Right kidney (tissue), 9 donors: Measurements from ENCODE around the gene YWHAE.
"Not testable (repeated sequence)": the region's sequence is repeated elsewhere in the genome, so short reads cannot be mapped to it uniquely, and the experiment has no call there.

Source experiments
- DNase-seq: peaks from one replicate; pipeline ENCODE4 v3.0.0-alpha.2; 2016
- long read RNA-seq, 8 donors: transcript quantifications; one replicate each; lab custom pipeline, GENCODE V29; 2026

The YWHAE gene
- long read RNA-seq, donor 1, transcript YWHAE-208 (7 exons, 1,818 nt), result minor isoform, 20 of 550 reads
- long read RNA-seq, donor 1, transcript YWHAE-205 (2 exons, 465 nt), result minor isoform, 101 of 550 reads
- long read RNA-seq, donor 1, transcript YWHAE-201 (6 exons, 2,211 nt), result major isoform, 368 of 550 reads
- long read RNA-seq, donor 1, transcript YWHAE-204 (3 exons, 691 nt), result minor isoform, 11 of 550 reads
- long read RNA-seq, donor 1, partial matches to known transcripts, result 44 of 550 reads
- long read RNA-seq, donor 1, other reads (novel, unspliced or antisense), result 0 of 550 reads
- long read RNA-seq, donor 2, transcript YWHAE-208 (7 exons, 1,818 nt), result minor isoform, 6 of 283 reads
- long read RNA-seq, donor 2, transcript YWHAE-204 (3 exons, 691 nt), result minor isoform, 7 of 283 reads
- long read RNA-seq, donor 2, transcript YWHAE-205 (2 exons, 465 nt), result minor isoform, 55 of 283 reads
- long read RNA-seq, donor 2, transcript YWHAE-201 (6 exons, 2,211 nt), result major isoform, 140 of 283 reads
- long read RNA-seq, donor 2, partial matches to known transcripts, result 71 of 283 reads
- long read RNA-seq, donor 2, other reads (novel, unspliced or antisense), result 0 of 283 reads
- long read RNA-seq, donor 3, transcript YWHAE-208 (7 exons, 1,818 nt), result minor isoform, 10 of 205 reads
- long read RNA-seq, donor 3, transcript YWHAE-204 (3 exons, 691 nt), result minor isoform, 5 of 205 reads
- long read RNA-seq, donor 3, transcript YWHAE-201 (6 exons, 2,211 nt), result major isoform, 118 of 205 reads
- long read RNA-seq, donor 3, transcript YWHAE-205 (2 exons, 465 nt), result minor isoform, 36 of 205 reads
- long read RNA-seq, donor 3, partial matches to known transcripts, result 32 of 205 reads
- long read RNA-seq, donor 3, other reads (novel, unspliced or antisense), result 0 of 205 reads
- long read RNA-seq, donor 4, transcript YWHAE-201 (6 exons, 2,211 nt), result major isoform, 199 of 378 reads
- long read RNA-seq, donor 4, transcript YWHAE-205 (2 exons, 465 nt), result minor isoform, 101 of 378 reads
- long read RNA-seq, donor 4, transcript YWHAE-204 (3 exons, 691 nt), result minor isoform, 15 of 378 reads
- long read RNA-seq, donor 4, transcript YWHAE-208 (7 exons, 1,818 nt), result minor isoform, 9 of 378 reads
- long read RNA-seq, donor 4, partial matches to known transcripts, result 50 of 378 reads
- long read RNA-seq, donor 4, other reads (novel, unspliced or antisense), result 0 of 378 reads
- long read RNA-seq, donor 5, transcript YWHAE-204 (3 exons, 691 nt), result minor isoform, 8 of 393 reads
- long read RNA-seq, donor 5, transcript YWHAE-205 (2 exons, 465 nt), result minor isoform, 50 of 393 reads
- long read RNA-seq, donor 5, transcript YWHAE-201 (6 exons, 2,211 nt), result major isoform, 267 of 393 reads
- long read RNA-seq, donor 5, transcript YWHAE-208 (7 exons, 1,818 nt), result minor isoform, 13 of 393 reads
- long read RNA-seq, donor 5, partial matches to known transcripts, result 48 of 393 reads
- long read RNA-seq, donor 5, other reads (novel, unspliced or antisense), result 0 of 393 reads
- long read RNA-seq, donor 6, transcript YWHAE-205 (2 exons, 465 nt), result minor isoform, 73 of 370 reads
- long read RNA-seq, donor 6, transcript YWHAE-201 (6 exons, 2,211 nt), result major isoform, 149 of 370 reads
- long read RNA-seq, donor 6, transcript YWHAE-208 (7 exons, 1,818 nt), result minor isoform, 12 of 370 reads
- long read RNA-seq, donor 6, transcript YWHAE-204 (3 exons, 691 nt), result minor isoform, 11 of 370 reads
- long read RNA-seq, donor 6, partial matches to known transcripts, result 122 of 370 reads
- long read RNA-seq, donor 6, other reads (novel, unspliced or antisense), result 0 of 370 reads
- long read RNA-seq, donor 7, result 0 reads
- long read RNA-seq, donor 8, transcript YWHAE-205 (2 exons, 465 nt), result minor isoform, 55 of 397 reads
- long read RNA-seq, donor 8, transcript YWHAE-201 (6 exons, 2,211 nt), result major isoform, 233 of 397 reads
- long read RNA-seq, donor 8, transcript YWHAE-208 (7 exons, 1,818 nt), result minor isoform, 15 of 397 reads
- long read RNA-seq, donor 8, transcript YWHAE-213 (1 exons, 1,374 nt), result minor isoform, 11 of 397 reads
- long read RNA-seq, donor 8, partial matches to known transcripts, result 74 of 397 reads
- long read RNA-seq, donor 8, other reads (novel, unspliced or antisense), result 0 of 397 reads

DNA sequence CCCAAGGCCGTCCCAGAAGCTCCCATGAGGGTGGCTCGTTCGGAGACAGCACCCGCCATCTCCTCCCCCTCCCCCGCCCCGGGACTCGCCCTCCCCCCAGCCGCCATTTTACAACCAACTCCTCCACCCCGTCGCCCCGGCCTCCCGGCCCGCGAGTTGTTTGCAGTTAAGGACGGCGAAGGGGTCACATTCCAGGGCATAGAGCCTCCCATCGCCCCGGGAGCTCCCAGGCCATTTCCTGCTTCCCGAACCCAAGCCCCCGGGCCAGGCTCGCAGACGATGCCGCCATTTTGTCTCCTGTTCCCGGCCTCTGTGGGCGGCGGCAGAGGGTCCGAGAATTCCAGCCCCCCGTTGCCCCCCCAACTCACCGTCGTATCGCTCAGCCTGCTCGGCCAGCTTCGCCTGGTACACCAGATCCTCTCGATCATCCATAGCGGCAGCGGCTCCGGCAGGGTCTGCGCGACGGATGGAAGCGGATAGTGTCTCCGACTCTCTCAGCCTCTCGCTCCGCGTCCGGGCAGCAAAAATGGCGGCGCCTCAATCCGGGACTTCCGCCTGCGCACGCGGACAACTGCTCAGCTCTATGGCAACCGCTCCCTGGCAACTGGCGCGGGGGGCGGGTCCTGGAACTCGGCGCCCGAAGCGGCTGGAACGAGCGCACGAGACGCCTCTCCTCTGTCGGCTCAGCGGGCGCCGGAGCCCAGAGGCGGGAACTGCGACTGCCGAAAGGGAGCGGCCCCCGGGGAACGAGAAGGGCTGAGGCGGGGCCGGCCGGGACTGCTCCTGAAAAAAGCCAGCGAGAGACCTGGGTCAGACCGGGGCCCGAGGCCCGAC is at the start of gene YWHAE:
Gene YWHAE, minus strand, starts transcription at position 544 of the 834 bp plus-strand sequence. Its CDS starts 112 bp downstream, at position 432.
- DNase-seq, result peak; percentile 100

DNA sequence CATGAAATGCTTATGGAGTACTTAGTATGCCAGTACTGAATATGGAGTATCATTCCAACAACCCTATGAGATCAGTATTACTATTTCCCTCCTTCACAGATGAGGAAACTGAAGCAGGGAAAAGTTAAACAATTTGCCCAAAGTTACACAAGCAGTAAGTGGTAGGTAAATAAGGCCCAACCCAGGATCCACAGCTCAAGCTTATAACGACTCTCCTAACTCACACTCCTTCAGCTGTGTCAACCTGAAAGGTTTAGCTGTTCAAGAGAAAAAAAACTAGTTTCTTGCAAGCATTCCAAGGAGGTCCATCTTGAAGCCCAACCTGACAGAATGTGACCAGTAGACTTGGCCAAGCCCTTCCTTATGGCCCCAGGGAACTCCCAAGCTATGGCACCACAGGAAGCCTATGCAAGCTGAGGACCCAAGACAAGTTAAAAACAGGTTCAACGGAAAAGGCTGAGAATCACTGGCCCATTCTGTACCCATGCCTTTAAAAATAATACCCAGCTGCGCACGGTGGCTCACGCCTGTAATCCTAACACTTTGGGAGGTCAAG is 49.5 kb upstream of the YWHAE start:
- DNase-seq, result no peak

DNA sequence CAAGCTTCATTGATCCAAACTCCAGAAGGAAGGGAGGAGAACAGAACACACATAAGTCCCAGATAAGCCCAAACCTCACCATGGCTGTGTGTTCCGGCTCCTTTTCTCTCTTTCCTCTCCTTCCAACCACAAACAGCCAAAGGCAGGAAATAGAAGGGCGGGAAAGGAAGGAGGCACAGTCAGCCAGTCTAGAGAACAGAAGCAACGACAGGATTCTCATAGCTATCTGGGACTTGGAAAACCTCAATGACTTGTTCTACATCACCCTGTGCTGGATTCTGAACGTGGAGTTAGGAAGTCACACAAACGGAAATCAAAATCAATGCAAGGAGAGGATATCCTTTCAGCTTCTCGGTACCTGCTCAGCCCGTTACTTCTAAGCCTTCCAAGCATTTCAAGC is 47.0 kb upstream of the YWHAE start:
- no peak for DNase-seq

DNA sequence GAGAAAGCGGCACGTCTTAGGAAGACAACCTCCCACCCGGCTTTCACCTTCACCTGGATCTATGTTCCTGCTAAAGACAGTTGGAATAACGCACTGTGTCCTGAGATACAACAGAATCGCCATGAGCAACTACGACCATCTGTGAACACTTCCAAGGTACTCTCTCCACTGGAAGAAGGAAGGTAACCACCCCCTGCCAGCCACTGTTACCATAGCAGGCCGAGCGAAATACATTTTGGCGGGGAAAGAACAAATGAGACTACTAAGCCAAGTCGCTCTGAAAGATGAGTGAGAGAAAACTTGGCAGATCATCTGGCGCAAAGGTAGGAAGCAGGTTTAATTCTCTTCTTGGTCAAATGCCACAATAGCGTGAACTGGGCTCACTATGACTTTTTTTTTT is 46.2 kb upstream of the YWHAE start:
- no peak for DNase-seq

DNA sequence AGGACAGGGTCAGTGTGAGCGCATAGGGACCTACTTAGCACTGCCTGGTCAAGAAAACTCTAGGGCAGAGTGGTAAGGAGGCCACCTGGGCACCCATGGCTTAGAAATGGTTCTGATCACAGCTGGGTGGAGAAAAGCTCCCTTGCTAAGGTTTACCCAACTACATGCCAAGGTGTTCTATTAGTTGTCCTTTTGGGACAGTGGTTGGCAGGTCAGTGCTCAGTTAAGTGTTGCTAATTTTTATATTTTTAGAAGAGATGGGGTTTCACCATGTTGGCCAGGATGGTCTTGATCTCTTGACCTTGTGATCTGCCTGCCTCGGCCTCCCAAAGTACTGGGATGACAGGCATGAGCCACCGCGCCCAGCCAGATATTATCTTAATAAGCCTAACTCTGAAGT is 45.7 kb upstream of the YWHAE start:
- not testable (repeated sequence) for DNase-seq

DNA sequence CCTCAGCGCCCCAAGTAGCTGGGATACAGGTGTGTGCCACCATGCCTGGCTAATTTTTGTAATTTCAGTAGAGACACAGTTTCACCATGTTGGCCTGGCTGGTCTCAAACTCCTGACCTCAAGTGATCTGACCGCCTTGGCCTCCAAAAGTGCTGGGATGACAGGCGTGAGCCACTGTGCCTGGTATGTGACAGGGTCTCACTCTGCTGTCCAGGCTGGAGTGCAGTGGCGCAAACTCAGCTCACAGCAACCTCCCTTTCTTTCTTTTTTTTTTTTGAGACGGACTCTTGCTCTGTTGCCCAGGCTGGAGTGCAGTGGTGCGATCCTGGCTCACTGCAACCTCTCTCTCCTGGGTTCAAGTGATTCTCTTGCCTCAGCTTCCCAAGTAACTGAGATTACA is 42.7 kb upstream of the YWHAE start:
- not testable (repeated sequence) for DNase-seq

DNA sequence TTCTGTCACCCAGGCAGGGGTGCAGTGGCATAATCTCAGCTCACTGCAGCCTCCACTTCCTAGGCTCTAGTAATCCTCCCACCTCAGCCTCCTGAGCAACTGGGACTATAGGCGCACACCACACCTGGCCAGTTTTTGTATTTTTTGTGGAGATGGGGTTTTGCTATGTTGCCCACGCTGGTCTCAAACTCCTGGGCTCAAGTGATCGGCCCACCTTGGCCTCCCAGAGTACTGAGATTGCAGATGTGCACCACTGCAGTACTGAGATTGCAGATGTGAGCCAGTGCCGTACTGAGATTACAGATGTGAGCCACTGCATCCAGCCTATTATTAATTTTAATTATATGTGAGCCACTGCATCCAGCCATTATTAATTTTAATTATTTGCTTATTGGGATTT is 42.2 kb upstream of the YWHAE start:
- no peak for DNase-seq

DNA sequence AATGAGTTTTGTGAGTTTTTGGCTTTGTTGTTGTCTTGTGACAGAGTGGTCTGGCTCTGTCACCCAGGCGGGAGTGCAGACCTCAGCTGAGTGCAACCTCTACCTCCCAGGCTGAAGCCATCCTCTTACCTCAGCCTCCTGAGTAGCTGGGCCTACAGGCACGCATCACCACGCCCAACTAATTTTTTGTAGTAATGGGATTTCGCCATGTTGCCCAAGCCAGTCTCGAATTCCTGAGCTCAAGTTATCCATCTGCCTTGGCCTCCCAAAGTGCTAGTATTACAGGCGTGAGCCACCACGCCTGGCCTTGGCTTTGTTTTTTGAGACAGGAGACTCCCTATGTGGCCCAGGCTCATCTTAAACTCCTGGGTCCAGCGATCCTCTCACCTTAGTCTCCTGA is 40.9 kb upstream of the YWHAE start:
- DNase-seq, result no peak

DNA sequence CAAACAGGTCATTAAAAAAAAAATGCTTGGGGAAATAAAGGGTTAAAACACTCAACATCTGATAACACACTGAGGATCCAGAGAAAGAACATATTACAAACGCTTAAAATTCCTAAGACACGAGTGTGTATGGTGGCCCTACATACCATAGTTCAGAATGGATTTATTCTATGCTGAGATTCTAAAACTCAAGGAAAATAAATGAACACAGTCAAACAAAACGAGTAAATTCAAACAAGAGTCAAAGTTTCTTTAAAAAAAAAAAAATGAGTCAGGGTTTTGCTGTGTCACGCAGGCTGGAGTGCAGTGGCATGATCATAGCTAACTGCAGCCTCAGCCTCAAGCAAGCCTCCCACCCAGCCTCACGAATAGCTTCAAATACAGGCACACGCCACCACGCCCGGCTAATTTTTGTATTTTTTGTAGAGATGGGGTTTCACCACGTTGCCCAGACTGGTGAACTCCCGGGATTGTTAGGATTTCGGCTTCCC is 38.6 kb upstream of the YWHAE start:
- no peak for DNase-seq

DNA sequence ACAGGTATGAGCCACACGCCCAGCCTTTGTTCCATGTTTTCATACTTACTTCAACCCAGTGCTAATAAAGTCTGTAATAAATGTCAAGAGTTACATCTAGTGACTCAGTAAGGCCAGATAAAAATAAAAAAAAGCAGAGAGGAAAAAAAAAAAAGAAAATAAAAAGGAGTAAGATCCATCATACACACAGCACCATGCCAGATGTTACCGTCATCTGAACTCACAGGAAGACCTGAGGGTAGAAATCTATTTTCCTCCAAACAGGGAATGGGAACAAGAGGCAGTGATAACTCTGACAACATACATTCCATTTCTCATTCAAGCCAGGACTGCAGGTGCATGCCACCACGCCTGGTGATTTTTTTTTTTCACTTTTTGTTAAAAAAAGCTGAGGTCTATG is 35.3 kb upstream of the YWHAE start:
- DNase-seq, result no peak

DNA sequence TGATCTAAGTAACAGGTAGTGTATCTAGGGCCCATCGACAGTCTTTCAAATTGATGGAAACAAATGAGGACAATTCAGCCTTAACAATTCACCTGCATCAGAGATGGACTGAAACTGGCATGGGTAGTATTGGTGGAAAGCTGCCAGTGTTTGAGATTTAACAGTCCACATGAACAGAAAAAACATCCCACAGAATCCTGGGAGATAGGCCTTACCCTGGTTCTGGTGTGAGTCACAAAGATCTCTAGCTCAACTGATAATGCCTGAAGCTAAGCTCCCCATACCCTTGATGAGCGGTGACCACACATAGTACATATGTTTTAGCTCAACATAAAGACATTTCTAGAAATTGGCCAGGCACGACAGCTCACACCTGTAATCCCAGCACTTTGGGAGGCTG is 34.1 kb upstream of the YWHAE start:
- DNase-seq, result no peak

DNA sequence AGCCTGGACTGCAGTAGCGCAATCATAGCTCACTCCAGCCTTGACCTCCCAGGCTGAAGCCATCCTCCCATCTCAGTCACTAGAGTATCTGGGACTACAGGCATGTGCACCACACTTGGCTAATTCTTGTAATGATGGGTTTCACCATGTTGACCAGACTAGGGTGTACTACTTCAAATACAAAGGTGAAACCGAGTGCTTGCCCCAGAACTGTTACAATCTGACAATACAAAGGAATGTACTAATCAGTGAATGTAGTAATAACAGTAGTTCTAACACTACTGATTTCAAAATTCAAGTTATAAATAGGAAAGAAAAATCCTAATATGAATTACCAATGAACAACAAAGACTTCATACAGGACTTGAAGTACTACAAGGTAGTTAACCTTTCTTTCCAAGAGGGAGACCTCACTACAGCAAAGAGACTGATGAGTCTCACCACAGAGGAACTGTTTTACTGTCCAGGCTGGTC is 31.6 kb upstream of the YWHAE start:
- no peak for DNase-seq

DNA sequence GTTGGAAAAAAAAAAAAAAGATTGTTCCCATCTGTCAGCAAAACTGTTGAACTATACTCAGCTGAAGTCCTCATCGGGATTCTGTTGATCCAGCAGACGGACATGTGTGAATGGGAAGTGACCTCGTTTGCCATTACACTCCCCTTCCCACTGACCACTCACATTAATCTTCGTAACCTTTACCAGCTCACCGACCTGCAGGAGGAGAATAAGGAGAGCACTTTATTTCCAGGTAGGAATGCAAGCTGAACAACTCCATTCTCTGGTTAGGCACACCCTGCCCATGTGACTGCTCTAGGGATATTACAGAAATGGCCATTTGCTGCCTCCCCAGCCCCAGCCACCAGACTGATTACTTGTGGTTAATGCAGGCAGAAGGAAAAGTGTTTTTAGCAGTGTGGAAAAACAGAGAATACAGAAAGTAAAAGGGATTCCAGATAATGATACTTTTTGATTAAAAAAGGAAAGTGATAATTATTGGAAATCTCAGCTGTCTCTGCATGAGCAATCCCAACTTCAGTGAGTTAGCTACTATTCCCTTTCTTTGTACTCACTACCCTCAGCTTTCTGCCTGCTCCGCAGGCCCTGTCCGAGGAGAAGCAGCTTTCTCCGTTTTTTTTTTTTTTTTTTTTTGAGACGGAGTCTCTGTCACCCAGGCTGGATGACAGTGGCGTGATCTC is 23.6 kb upstream of the YWHAE start:
- DNase-seq, result peak; percentile 30

DNA sequence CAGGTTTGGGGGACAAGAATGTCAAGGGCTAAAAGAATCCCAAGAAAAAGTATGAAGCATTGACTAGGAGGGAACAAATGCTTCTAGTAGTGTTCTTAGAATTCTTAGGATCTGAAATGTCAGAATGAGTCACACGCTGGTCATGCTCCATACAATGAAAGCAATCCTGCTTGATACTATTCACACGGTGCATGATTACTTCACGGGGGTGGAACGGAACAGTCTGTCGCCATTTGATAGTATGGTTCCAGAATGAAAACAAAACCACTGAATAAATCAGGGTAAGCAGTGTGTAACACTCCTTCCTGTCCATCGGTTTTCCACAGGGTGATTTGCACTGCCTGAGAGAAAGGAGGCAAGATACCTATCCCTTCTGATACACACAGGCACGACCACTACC is 22.9 kb upstream of the YWHAE start:
- no peak for DNase-seq

DNA sequence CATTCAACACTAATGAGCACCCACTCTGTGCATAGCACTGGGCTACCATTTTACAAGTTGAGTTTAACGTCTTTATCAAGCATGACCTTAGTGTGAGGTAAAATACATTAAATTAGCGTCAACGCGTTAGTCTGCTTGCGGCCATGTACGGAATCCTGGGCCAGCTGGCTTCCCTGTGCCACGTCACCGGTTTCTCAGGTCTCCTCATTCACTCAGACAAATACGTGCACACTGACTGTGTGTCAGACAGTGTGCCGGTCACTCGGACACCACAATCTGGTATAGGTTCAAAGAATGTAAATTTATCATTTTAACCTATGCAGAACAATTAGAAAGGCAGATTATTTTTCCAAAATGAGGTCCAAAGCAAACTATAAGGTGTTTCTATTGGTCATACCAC is 21.4 kb upstream of the YWHAE start:
- no peak for DNase-seq

DNA sequence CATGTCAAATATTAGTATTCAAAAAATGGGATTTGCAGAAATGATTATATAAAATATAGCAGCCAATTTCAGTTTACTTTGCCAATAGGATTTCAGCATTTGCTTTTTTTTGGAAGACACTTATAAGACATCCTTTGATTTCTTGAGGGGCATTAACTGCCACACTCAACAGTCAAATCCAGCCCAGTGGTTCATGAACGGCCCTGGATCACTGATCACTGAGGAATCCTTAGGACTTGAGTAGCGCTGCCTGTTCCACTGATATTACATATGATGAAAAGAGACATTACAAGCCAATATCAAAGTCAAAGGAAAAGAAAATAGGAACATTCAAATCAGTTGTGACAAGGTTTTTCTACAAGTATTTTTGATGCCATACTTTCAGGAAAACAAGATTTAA is 21.0 kb upstream of the YWHAE start:
- DNase-seq, result no peak

DNA sequence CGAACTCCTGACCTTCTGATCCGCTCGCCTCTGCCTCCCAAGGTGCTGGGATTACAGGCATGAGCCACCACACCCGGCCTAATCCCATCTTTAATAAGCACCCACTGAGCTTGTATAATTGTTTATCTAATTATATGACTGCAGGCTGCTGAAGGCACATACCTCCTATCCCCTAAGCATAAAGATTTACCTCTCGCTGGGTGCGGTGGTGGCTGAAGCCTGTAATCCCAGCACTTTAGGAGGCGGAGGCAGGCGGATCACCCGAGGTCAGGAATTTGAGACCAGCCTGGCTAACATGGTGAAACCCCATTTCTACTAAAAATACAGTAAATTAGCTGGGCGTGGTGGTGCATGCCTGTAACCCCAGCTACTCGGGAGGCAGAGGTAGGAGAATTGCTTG is 20.1 kb upstream of the YWHAE start:
- no peak for DNase-seq

DNA sequence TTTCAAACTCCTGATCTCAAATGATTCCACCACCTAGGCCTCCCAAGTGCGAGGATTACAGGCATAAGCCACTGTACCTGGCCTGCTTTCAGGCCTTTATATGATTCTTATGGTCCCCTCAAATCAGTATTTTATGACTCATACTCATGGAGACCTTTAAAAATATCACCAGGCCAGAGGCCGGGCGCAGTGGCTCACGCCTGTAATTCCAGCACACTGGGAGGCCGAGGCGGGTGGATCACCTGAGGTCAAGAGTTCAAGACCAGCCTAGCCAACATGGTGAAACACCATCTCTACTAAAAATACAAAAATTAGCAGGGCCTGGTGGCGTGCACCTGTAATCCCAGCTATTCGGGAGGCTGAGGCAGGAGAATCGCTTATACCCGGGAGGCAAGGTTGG is 18.5 kb upstream of the YWHAE start:
- DNase-seq, result not testable (repeated sequence)

DNA sequence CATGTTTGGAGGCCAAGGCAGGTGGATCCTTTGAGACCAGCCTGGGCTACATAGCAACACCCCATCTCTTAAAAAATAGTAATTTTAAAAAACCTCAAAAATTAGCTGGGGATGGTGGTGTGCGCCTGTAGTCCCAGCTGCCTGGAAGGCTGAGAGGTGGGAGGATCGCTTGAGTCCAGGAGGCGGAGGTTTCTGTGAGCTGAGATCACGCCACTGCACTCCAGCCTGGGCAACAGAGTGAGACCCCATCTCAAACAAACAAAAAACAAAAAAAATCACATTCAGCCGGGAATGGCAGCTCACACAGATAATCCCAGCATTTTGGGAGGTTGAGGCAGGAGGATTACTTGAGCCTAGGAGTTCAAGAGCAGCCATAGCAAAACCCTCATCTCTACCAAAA is 16.4 kb upstream of the YWHAE start:
- no peak for DNase-seq
